GM23338 (cell line): Measurements from ENCODE around the gene KAT2B.

Experiments
- CREB1 ChIP-seq: fragments of 250-450 bp; sonication (Bioruptor Pico); IDR thresholded peaks from 2 replicates; pipeline ENCODE4 v1.5.0; 2020; ENCODE audit warnings: low read depth, mild to moderate bottlenecking, moderate library complexity
- CTCF ChIP-seq, 2 experiments: fragments of 200-600 bp in 1 of 2; sonication (generic) in 1 of 2; conservative IDR thresholded peaks; 2 replicates each; pipeline versions ENCODE4 v1.5.1 to v1.6.1; 2016 to 2017; ENCODE audit warnings: antibody characterized with exemption in 2 of 2, low read depth in 2 of 2, mild to moderate bottlenecking in 2 of 2, moderate library complexity in 1 of 2
- EZH2 ChIP-seq: fragments of 200-600 bp; sonication (generic); IDR thresholded peaks from one replicate; pipeline ENCODE4 v1.8.0; 2017; ENCODE audit warnings: antibody characterized with exemption, mild to moderate bottlenecking, low read depth; ENCODE audit not compliant: unreplicated experiment
- EZH2phosphoT487 ChIP-seq: fragments of 200-600 bp; sonication (generic); IDR thresholded peaks from one replicate; pipeline ENCODE4 v1.8.1; 2018; ENCODE audit warnings: antibody characterized with exemption; ENCODE audit not compliant: unreplicated experiment
- JUNB ChIP-seq: IDR thresholded peaks from one replicate; pipeline ENCODE4 v1.6.1; 2016; ENCODE audit warnings: antibody characterized with exemption; ENCODE audit not compliant: unreplicated experiment
- NANOG ChIP-seq: IDR thresholded peaks from 2 replicates; pipeline ENCODE4 v1.6.1; 2016; ENCODE audit warnings: antibody characterized with exemption, borderline replicate concordance
- POLR2AphosphoS5 ChIP-seq: IDR thresholded peaks from 2 replicates; pipeline ENCODE4 v1.6.1; 2016; ENCODE audit warnings: antibody characterized with exemption, low read depth
- REST ChIP-seq: IDR thresholded peaks from one replicate; pipeline ENCODE4 v1.6.1; 2018; ENCODE audit warnings: antibody characterized with exemption; ENCODE audit not compliant: unreplicated experiment

- no peak for TF ChIP-seq REST
- no peak for TF ChIP-seq CTCF (conservative IDR thresholded peaks at IDR 0.05; ENCODE audit: low read depth in 2 of 2)
- no peak for TF ChIP-seq POLR2AphosphoS5
- TF ChIP-seq JUNB, result no peak
- no peak for TF ChIP-seq EZH2
- no peak for TF ChIP-seq NANOG
- TF ChIP-seq CREB1 (CRISPR knock-in tag), result no peak
- TF ChIP-seq EZH2phosphoT487, result no peak
Observed at GRCh38 chr3:20007960-20008359, 32.3 kb upstream of the KAT2B start.
